Mesothelial cell of epicardium (in vitro differentiated cells): ENCODE measurements around the gene HDHD2. TPM values are rescaled to one million over a fixed set of nuclear protein-coding genes. Genes with fewer than 3 reads are reported as not detected.

Experiments
- DNase-seq, 2 experiments: peaks; one replicate each; pipeline ENCODE4 v3.0.0; 2021; ENCODE audit warnings: low spot score in 2 of 2; ENCODE audit not compliant: unreplicated experiment in 2 of 2
- H3K27ac Mint-ChIP-seq: 2 replicates; pipeline ENCODE4 v1.8.0; 2021; ENCODE audit warnings: mixed read lengths
- H3K27me3 Mint-ChIP-seq: 2 replicates; pipeline ENCODE4 v1.8.0; 2021; ENCODE audit warnings: low read depth, mixed read lengths
- H3K36me3 Mint-ChIP-seq: 2 replicates; pipeline ENCODE4 v1.8.0; 2021; ENCODE audit warnings: mixed read lengths
- H3K4me1 Mint-ChIP-seq: 2 replicates; pipeline ENCODE4 v1.8.0; 2021; ENCODE audit warnings: mixed read lengths
- H3K4me3 Mint-ChIP-seq: 2 replicates; pipeline ENCODE4 v1.8.0; 2021; ENCODE audit warnings: mild to moderate bottlenecking, moderate library complexity, mixed read lengths
- H3K9me3 Mint-ChIP-seq: 2 replicates; pipeline ENCODE4 v1.8.0; 2021; ENCODE audit warnings: mixed read lengths
- total RNA-seq: library from RNA; stranded (reverse); gene quantifications from 3 replicates; pipeline ENCODE4 v1.2.1, GENCODE V29; 2021
- TF ChIP-seq, protein P1 (sequence below): fragments of 200-600 bp; sonication (generic); IDR thresholded peaks from one replicate; pipeline ENCODE4 v1.5.0; 2021; ENCODE audit warnings: antibody characterized with exemption; ENCODE audit not compliant: unreplicated experiment

HDHD2 gene
- total RNA-seq, 1 donor from 2014 or later = 41.0 TPM

DNA sequence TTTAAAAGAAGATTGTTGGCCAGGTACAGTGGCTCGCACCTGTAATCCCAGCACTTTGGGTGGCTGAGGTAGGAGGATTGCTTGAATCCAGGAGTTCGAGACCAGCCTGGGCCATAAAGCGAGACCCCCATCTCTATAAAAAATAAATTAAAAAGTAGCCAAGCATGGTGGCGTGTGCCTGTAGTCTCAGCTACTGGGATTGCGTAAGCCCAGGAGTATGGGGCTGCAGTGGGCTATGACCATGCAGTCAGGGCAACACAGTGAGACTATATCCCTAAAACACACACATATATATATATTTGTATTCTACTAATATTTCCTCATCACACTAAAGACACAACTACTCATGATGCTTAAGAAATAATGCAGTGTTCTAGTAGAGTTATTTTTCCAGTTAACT is 7.1 kb downstream of the HDHD2 start:
- no peaks in the 10 kb centered on the region for H3K9me3 Mint-ChIP-seq
- H3K4me1 Mint-ChIP-seq = peaks cover 4% of the 10 kb centered on the region
- no peak overlapping the region for H3K27ac Mint-ChIP-seq
- H3K27me3 Mint-ChIP-seq = no peaks in the 10 kb centered on the region
- DNase-seq = no peak
- H3K4me3 Mint-ChIP-seq = no peak overlapping the region
- TF ChIP-seq, protein P1, sequence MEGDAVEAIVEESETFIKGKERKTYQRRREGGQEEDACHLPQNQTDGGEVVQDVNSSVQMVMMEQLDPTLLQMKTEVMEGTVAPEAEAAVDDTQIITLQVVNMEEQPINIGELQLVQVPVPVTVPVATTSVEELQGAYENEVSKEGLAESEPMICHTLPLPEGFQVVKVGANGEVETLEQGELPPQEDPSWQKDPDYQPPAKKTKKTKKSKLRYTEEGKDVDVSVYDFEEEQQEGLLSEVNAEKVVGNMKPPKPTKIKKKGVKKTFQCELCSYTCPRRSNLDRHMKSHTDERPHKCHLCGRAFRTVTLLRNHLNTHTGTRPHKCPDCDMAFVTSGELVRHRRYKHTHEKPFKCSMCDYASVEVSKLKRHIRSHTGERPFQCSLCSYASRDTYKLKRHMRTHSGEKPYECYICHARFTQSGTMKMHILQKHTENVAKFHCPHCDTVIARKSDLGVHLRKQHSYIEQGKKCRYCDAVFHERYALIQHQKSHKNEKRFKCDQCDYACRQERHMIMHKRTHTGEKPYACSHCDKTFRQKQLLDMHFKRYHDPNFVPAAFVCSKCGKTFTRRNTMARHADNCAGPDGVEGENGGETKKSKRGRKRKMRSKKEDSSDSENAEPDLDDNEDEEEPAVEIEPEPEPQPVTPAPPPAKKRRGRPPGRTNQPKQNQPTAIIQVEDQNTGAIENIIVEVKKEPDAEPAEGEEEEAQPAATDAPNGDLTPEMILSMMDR = no peak
- H3K36me3 Mint-ChIP-seq = peaks cover 5% of the 10 kb centered on the region

DNA sequence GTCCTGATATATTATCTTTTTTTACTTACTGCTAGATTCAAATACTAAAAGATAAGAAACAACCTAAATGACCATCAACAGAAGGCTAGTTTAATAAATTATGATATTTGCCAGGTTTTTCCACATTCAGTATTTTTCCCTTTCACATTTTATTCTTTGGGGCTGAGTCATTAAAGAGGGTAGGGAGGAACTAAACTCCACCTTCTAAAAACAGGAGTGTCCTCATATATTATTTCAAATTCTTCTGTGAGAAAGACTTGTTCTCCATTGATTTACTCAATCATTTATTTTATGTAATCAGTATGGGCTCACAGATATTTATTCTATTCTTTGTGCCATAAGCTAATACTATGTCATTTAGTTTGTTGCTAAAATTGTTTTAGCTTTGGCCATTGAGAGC is 9.0 kb downstream of the HDHD2 start:
- no peaks in the 10 kb centered on the region for H3K27me3 Mint-ChIP-seq

GRCh38 chr18:47121146-47121545 is 29.2 kb downstream of the HDHD2 start:
- TF ChIP-seq, protein P1 = no peak
- Mint-ChIP-seq H3K27ac (no peak overlapping the region), H3K4me1 (no peaks in the 10 kb centered on the region), H3K27me3 (no peaks in the 10 kb centered on the region), H3K4me3 (no peak overlapping the region), H3K9me3 (peaks cover 5% of the 10 kb centered on the region), H3K36me3 (peaks cover 49% of the 10 kb centered on the region)
- no peak for DNase-seq

More for the DNA sequence above, 9.0 kb downstream of the HDHD2 start:
- H3K36me3 Mint-ChIP-seq = peaks cover 9% of the 10 kb centered on the region
- H3K9me3 Mint-ChIP-seq = no peaks in the 10 kb centered on the region
- H3K27ac Mint-ChIP-seq = no peak overlapping the region
- TF ChIP-seq, protein P1 = no peak
- H3K4me1 Mint-ChIP-seq = no peaks in the 10 kb centered on the region
- no peak overlapping the region for H3K4me3 Mint-ChIP-seq
- no peak for DNase-seq

GRCh38 chr18:47120428-47120827 is 29.9 kb downstream of the HDHD2 start:
- H3K9me3 Mint-ChIP-seq = peaks cover 5% of the 10 kb centered on the region
- H3K27ac Mint-ChIP-seq = no peak overlapping the region
- no peaks in the 10 kb centered on the region for H3K27me3 Mint-ChIP-seq
- H3K36me3 Mint-ChIP-seq = peaks cover 48% of the 10 kb centered on the region
- TF ChIP-seq, protein P1 = no peak
- DNase-seq = no peak
- no peak overlapping the region for H3K4me3 Mint-ChIP-seq
- H3K4me1 Mint-ChIP-seq = no peaks in the 10 kb centered on the region

- Mint-ChIP-seq H3K9me3 (peaks cover 5% of the 10 kb centered on the region), H3K4me3 (no peak overlapping the region), H3K4me1 (no peaks in the 10 kb centered on the region), H3K27ac (no peak overlapping the region), H3K36me3 (peaks cover 48% of the 10 kb centered on the region), H3K27me3 (no peaks in the 10 kb centered on the region)
- TF ChIP-seq, protein P1 = no peak
- DNase-seq = no peak
These were observed 31.3 kb downstream of the HDHD2 start for GRCh38 chr18:47118981-47119380.

DNA sequence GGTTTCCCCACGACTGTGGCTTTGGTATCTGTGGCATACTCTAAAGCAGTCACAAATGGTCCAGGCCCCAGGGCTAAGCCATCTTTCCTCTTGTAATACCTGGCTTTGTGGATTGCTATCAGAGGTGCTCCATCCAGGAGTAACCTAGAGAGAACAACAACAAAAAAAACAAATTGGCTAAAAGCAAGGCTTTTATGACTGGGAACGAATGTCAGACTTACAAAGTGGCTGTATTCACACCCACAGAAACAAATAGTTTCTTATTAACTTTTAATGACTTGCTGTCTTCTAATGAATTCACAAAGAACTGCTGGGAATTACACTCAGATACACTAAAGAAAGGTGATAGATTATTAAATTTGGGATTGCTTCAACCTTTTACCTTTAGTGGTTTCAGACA is 35.1 kb downstream of the HDHD2 start:
- H3K36me3 Mint-ChIP-seq = peaks cover 49% of the 10 kb centered on the region
- TF ChIP-seq, protein P1 = no peak
- H3K9me3 Mint-ChIP-seq = peaks cover 5% of the 10 kb centered on the region
- no peaks in the 10 kb centered on the region for H3K27me3 Mint-ChIP-seq
- no peak overlapping the region for H3K4me3 Mint-ChIP-seq
- H3K27ac Mint-ChIP-seq = no peak overlapping the region
- no peak for DNase-seq
- no peaks in the 10 kb centered on the region for H3K4me1 Mint-ChIP-seq
